PC-3 (cell line): ENCODE measurements around the gene DLST. TPM values are rescaled to one million over a fixed set of nuclear protein-coding genes. Genes with fewer than 3 reads are reported as not detected.

ENCODE experiments used
- ATAC-seq: fragments of 200-7000 bp; cut with Tn5 transposase; 2 replicates; pipeline ENCODE4 v1.9.1; 2020; ENCODE audit warnings: mild to moderate bottlenecking, moderate library complexity
- BruUV-seq: library from RNA; stranded (reverse); fragments of 400-500 nt; replicated peaks from 2 replicates; lab custom pipeline; 2021; lab: Mats Ljungman, UMichigan
- CTCF ChIA-PET: fragments of 300-600 bp; sonication (Branson Sonifier 250); formaldehyde crosslinking; loops from one replicate; lab custom pipeline; 2022; ENCODE audit warnings: antibody characterized with exemption; lab: Charles Lee
- POLR2A ChIA-PET: fragments of 300-600 bp; sonication (Branson Sonifier 250); formaldehyde crosslinking; loops from one replicate; lab custom pipeline; 2022; ENCODE audit warnings: antibody characterized with exemption; ENCODE audit not compliant: unreplicated experiment; lab: Charles Lee
- DNase-seq: peaks from one replicate; pipeline ENCODE4 v3.0.0-alpha.2; 2015
- H2AFZ ChIP-seq: fragments of 300-600 bp; sonication (generic); 2 replicates; pipeline ENCODE4 v1.6.0; 2016; ENCODE audit warnings: antibody characterized with exemption, low read length
- H3F3A ChIP-seq: fragments of 300-600 bp; sonication (generic); one replicate; pipeline ENCODE4 v1.6.0; 2017; ENCODE audit warnings: antibody characterized with exemption, low read length, control low read depth, mild to moderate bottlenecking; ENCODE audit not compliant: unreplicated experiment
- H3K27ac ChIP-seq: fragments of 300-600 bp; sonication (generic); 2 replicates; pipeline ENCODE4 v1.5.1; 2016; ENCODE audit warnings: mild to moderate bottlenecking, low read length
- H3K27me3 ChIP-seq: fragments of 300-600 bp; sonication (generic); 2 replicates; pipeline ENCODE4 v1.6.1; 2016; ENCODE audit warnings: low read length, mixed read lengths
- H3K36me3 ChIP-seq: fragments of 300-600 bp; sonication (generic); 2 replicates; pipeline ENCODE4 v1.6.1; 2016; ENCODE audit warnings: low read depth, mixed run types, low read length, mixed read lengths
- H3K4me1 ChIP-seq: fragments of 300-600 bp; sonication (generic); 2 replicates; pipeline ENCODE4 v1.5.1; 2016; ENCODE audit warnings: low read length; ENCODE audit not compliant: insufficient read depth
- H3K4me2 ChIP-seq: fragments of 300-600 bp; sonication (generic); 2 replicates; pipeline ENCODE4 v1.6.0; 2016; ENCODE audit warnings: low read length
- H3K4me3 ChIP-seq: fragments of 300-600 bp; sonication (generic); 2 replicates; pipeline ENCODE4 v1.5.1; 2016; ENCODE audit warnings: mild to moderate bottlenecking, low read length, mixed read lengths
- H3K79me2 ChIP-seq: fragments of 300-600 bp; sonication (generic); 2 replicates; pipeline ENCODE4 v1.6.1; 2017; ENCODE audit warnings: low read length, mixed read lengths
- H3K9ac ChIP-seq: fragments of 300-600 bp; sonication (generic); 2 replicates; pipeline ENCODE4 v1.6.0; 2016; ENCODE audit warnings: mild to moderate bottlenecking, low read length
- H3K9me2 ChIP-seq: fragments of 300-600 bp; sonication (generic); replicated peaks from 2 replicates; pipeline ENCODE4 v1.6.1; 2016; ENCODE audit warnings: mixed run types, low read length, mixed read lengths
- H3K9me3 ChIP-seq: fragments of 300-600 bp; sonication (generic); 2 replicates; pipeline ENCODE4 v1.6.1; 2016; ENCODE audit warnings: low read length, mixed read lengths
- H4K20me1 ChIP-seq: fragments of 300-600 bp; sonication (generic); 2 replicates; pipeline ENCODE4 v1.6.1; 2016; ENCODE audit warnings: low read length, mixed read lengths
- EZH2 ChIP-seq: fragments of 300-600 bp; sonication (generic); IDR thresholded peaks from one replicate; pipeline ENCODE4 v1.6.1; 2017; ENCODE audit warnings: antibody characterized with exemption, mild to moderate bottlenecking, low read length; ENCODE audit not compliant: unreplicated experiment
- EZH2phosphoT487 ChIP-seq: fragments of 300-600 bp; sonication (generic); IDR thresholded peaks from 2 replicates; pipeline ENCODE4 v1.6.1; 2018; ENCODE audit warnings: mild to moderate bottlenecking, antibody characterized with exemption, low read length, borderline replicate concordance
- intact Hi-C: fragments of 100-400 bp; cut with micrococcal nuclease; formaldehyde crosslinking; loops from 2 replicates; pipeline ENCODE4 v1.9.0; 2023
- total RNA-seq: library from RNA; depleted of rRNA; stranded (reverse); fragments of >200 nt; gene quantifications from 2 replicates; pipeline ENCODE4 v1.2.3, GENCODE V29; 2014
- TF ChIP-seq, protein P1 (sequence below): fragments of 300-600 bp; sonication (generic); conservative IDR thresholded peaks from 2 replicates; pipeline ENCODE4 v1.5.1; 2017; ENCODE audit warnings: antibody characterized with exemption, low read depth, mild to moderate bottlenecking, low read length

The DLST gene
- total RNA-seq, 1 experiment from 2014 or later = 56.9 TPM

DNA sequence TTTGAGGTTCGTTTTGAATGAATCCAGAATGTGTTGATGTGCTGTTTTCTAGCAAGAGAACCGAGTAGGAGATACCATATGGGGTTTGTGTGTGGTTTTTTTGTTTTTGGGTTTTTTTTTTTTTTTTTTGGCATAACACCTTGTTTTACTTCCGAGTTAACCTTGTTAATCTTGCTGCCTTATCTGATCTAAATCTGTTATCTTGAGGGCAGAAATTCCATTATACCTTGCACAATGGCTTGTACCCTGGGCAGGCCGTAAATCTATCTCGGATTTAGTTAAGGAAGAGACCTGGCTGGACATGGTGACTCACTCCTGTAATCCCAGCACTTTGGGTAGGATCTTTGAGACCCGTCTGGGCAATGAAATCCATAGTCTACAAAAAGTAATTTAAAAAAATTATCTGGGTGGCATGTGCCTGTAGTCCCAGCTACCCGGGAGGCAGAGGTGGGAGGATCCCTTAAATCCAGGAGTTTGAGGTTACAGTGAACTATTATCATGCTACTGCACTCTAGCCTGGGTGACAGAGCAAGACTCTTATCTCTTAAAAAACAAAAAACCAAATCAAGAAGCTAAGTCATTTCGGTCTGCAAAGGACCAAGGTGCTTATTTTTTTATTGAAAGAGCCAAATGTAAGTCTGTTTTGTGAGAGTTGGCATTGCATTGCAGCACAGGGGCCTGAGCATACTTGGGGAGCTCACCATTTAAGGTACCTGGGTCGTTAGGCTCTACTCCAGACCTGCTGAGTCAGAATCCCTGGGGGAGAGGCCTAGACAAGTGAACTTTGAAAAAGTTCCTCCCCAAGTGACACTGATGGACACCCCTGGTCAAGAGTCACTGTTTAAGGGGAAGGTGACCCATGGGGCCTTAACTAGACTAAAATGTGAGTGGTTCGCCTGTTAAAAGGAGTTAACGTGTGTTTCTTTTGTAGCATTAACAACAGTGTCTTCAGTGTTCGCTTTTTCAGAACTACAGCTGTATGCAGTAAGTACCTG is 6.7 kb downstream of the DLST start:
- Histone ChIP-seq H3K9me2 (no peaks in the 10 kb centered on the region), H2AFZ (no peak overlapping the region), H3K4me1 (peaks cover 7% of the 10 kb centered on the region), H4K20me1 (peaks cover 22% of the 10 kb centered on the region), H3K79me2 (peaks cover 54% of the 10 kb centered on the region), H3K27ac (no peak overlapping the region), H3K4me2 (no peak overlapping the region), H3K36me3 (peaks cover 55% of the 10 kb centered on the region), H3K9ac (no peak overlapping the region), H3K9me3 (no peaks in the 10 kb centered on the region), H3K27me3 (no peaks in the 10 kb centered on the region), H3K4me3 (no peak overlapping the region), H3F3A (no peaks in the 10 kb centered on the region)
- ATAC-seq (no peak), DNase-seq (no peak)
- no TSS peak for BruUV-seq
- intact Hi-C loops = no loop called here
- TF ChIP-seq EZH2phosphoT487 = no peak
- POLR2A ChIA-PET = no interaction called here
- CTCF ChIA-PET = no interaction called here

DNA sequence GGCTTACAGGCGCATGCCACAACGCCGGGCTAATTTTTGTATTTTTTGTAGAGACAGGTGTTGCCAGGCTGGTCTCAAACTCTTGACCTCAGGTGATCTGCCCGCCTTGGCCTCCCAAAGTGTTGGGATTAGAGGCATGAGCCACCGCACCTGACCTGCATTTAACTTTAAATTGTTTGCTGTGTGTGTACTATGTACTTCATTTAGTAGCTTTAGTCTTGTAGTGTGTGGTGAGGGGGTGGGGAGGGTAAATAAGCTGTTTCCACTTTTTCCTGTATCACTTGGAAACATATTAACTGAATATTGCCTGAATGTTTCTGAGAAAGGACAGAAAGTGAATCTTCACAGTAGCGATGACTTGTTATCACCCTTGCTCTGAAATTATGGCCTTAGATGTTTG is 8.5 kb downstream of the DLST start:
- ChIA-PET CTCF (no interaction called here), POLR2A (no interaction called here)
- intact Hi-C loops = no loop called here

DNA sequence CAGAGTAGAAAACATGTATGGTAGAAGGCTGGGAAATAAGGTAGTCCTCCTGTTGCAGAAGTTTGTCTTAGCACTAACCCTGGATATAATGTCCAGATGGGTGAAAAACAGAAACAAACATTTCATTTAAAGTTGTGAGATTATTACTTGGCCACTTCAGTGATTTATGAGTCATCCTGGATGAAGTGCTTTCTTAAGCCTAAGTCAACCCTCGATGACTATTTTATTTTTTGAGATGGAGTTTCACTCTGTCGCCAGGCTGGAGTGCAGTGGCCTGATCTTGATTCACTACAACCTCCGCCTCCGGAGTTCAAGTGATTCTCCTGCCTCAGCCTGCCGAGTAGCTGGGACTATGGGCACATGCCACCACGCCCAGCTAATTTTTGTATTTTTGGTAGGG is 10.2 kb downstream of the DLST start:
- no peak overlapping the region for H3K4me2 ChIP-seq
- no peak overlapping the region for H3K27ac ChIP-seq
- no peaks in the 10 kb centered on the region for H3K9me3 ChIP-seq
- no peak overlapping the region for H2AFZ ChIP-seq
- ATAC-seq (no peak), DNase-seq (no peak)
- TF ChIP-seq, protein P1, sequence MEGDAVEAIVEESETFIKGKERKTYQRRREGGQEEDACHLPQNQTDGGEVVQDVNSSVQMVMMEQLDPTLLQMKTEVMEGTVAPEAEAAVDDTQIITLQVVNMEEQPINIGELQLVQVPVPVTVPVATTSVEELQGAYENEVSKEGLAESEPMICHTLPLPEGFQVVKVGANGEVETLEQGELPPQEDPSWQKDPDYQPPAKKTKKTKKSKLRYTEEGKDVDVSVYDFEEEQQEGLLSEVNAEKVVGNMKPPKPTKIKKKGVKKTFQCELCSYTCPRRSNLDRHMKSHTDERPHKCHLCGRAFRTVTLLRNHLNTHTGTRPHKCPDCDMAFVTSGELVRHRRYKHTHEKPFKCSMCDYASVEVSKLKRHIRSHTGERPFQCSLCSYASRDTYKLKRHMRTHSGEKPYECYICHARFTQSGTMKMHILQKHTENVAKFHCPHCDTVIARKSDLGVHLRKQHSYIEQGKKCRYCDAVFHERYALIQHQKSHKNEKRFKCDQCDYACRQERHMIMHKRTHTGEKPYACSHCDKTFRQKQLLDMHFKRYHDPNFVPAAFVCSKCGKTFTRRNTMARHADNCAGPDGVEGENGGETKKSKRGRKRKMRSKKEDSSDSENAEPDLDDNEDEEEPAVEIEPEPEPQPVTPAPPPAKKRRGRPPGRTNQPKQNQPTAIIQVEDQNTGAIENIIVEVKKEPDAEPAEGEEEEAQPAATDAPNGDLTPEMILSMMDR = no peak
- TF ChIP-seq EZH2phosphoT487 = no peak
- no peak for TF ChIP-seq EZH2
- H3F3A ChIP-seq = no peaks in the 10 kb centered on the region
- intact Hi-C loops = no loop called here
- ChIA-PET CTCF (no interaction called here), POLR2A (no interaction called here)
- no peaks in the 10 kb centered on the region for H3K9me2 ChIP-seq
- H3K27me3 ChIP-seq = no peaks in the 10 kb centered on the region
- H4K20me1 ChIP-seq = 0 out of 2 replicates have a peak, but pooled peaks cover 3% of the 10 kb centered on the region
- H3K36me3 ChIP-seq = peaks cover 68% of the 10 kb centered on the region
- no peak overlapping the region for H3K9ac ChIP-seq
- H3K4me1 ChIP-seq = no peaks in the 10 kb centered on the region
- peaks cover 20% of the 10 kb centered on the region for H3K79me2 ChIP-seq
- H3K4me3 ChIP-seq = no peak overlapping the region
- no TSS peak for BruUV-seq

More for the DNA sequence above, 8.5 kb downstream of the DLST start:
- Histone ChIP-seq H3K4me1 (no peaks in the 10 kb centered on the region), H3K9me2 (no peaks in the 10 kb centered on the region), H3K9me3 (no peaks in the 10 kb centered on the region), H4K20me1 (0 out of 2 replicates have a peak, but pooled peaks cover 4% of the 10 kb centered on the region), H2AFZ (no peak overlapping the region), H3K4me2 (no peak overlapping the region), H3K27ac (no peak overlapping the region), H3K79me2 (peaks cover 36% of the 10 kb centered on the region), H3K36me3 (peaks cover 59% of the 10 kb centered on the region), H3K9ac (no peak overlapping the region), H3K4me3 (no peak overlapping the region), H3F3A (no peaks in the 10 kb centered on the region), H3K27me3 (no peaks in the 10 kb centered on the region)
- TF ChIP-seq, protein P1 = no peak
- no peak for TF ChIP-seq EZH2
- no peak for TF ChIP-seq EZH2phosphoT487
- no peak for DNase-seq
- ATAC-seq = no peak
- no TSS peak for BruUV-seq
